ENCODE measurements around the gene CUX1.

DNA sequence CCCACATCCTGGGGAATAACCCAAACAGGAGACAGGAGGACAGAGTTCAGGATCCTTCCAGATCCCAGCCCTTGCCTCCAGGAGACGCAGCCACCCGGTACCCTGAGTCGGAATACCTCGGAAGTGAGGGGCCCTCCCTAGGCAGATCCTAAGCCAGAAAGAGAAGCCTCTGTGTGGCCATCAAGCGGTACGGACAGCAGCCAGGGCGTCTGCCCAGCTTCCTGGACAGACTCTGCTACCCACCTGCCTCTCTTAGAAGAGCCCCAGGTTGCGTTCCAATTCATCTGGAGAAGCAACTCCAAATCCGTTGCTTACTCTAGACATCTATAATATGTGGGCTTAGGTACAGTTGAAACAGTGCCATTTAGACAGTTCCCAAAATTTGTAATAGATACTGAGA lies 249.1 kb downstream of the CUX1 start:
- TF ChIP-seq, protein P1, sequence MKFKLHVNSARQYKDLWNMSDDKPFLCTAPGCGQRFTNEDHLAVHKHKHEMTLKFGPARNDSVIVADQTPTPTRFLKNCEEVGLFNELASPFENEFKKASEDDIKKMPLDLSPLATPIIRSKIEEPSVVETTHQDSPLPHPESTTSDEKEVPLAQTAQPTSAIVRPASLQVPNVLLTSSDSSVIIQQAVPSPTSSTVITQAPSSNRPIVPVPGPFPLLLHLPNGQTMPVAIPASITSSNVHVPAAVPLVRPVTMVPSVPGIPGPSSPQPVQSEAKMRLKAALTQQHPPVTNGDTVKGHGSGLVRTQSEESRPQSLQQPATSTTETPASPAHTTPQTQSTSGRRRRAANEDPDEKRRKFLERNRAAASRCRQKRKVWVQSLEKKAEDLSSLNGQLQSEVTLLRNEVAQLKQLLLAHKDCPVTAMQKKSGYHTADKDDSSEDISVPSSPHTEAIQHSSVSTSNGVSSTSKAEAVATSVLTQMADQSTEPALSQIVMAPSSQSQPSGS (tag by site-specific recombination; IDR thresholded peaks at IDR 0.05; ENCODE audit: low read depth), result no peak
- TF ChIP-seq, protein P2, sequence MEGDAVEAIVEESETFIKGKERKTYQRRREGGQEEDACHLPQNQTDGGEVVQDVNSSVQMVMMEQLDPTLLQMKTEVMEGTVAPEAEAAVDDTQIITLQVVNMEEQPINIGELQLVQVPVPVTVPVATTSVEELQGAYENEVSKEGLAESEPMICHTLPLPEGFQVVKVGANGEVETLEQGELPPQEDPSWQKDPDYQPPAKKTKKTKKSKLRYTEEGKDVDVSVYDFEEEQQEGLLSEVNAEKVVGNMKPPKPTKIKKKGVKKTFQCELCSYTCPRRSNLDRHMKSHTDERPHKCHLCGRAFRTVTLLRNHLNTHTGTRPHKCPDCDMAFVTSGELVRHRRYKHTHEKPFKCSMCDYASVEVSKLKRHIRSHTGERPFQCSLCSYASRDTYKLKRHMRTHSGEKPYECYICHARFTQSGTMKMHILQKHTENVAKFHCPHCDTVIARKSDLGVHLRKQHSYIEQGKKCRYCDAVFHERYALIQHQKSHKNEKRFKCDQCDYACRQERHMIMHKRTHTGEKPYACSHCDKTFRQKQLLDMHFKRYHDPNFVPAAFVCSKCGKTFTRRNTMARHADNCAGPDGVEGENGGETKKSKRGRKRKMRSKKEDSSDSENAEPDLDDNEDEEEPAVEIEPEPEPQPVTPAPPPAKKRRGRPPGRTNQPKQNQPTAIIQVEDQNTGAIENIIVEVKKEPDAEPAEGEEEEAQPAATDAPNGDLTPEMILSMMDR (tag by site-specific recombination; IDR thresholded peaks at IDR 0.05), result no peak
- TF ChIP-seq TRIM28 (IDR thresholded peaks at IDR 0.05; ENCODE audit: borderline replicate concordance, low read length), result no peak
- TF ChIP-seq, protein P3, sequence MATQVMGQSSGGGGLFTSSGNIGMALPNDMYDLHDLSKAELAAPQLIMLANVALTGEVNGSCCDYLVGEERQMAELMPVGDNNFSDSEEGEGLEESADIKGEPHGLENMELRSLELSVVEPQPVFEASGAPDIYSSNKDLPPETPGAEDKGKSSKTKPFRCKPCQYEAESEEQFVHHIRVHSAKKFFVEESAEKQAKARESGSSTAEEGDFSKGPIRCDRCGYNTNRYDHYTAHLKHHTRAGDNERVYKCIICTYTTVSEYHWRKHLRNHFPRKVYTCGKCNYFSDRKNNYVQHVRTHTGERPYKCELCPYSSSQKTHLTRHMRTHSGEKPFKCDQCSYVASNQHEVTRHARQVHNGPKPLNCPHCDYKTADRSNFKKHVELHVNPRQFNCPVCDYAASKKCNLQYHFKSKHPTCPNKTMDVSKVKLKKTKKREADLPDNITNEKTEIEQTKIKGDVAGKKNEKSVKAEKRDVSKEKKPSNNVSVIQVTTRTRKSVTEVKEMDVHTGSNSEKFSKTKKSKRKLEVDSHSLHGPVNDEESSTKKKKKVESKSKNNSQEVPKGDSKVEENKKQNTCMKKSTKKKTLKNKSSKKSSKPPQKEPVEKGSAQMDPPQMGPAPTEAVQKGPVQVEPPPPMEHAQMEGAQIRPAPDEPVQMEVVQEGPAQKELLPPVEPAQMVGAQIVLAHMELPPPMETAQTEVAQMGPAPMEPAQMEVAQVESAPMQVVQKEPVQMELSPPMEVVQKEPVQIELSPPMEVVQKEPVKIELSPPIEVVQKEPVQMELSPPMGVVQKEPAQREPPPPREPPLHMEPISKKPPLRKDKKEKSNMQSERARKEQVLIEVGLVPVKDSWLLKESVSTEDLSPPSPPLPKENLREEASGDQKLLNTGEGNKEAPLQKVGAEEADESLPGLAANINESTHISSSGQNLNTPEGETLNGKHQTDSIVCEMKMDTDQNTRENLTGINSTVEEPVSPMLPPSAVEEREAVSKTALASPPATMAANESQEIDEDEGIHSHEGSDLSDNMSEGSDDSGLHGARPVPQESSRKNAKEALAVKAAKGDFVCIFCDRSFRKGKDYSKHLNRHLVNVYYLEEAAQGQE (tag by site-specific recombination; IDR thresholded peaks at IDR 0.05), result no peak
- no peak for TF ChIP-seq IKZF3 (tag by site-specific recombination; IDR thresholded peaks at IDR 0.05)
- TF ChIP-seq, protein P4, sequence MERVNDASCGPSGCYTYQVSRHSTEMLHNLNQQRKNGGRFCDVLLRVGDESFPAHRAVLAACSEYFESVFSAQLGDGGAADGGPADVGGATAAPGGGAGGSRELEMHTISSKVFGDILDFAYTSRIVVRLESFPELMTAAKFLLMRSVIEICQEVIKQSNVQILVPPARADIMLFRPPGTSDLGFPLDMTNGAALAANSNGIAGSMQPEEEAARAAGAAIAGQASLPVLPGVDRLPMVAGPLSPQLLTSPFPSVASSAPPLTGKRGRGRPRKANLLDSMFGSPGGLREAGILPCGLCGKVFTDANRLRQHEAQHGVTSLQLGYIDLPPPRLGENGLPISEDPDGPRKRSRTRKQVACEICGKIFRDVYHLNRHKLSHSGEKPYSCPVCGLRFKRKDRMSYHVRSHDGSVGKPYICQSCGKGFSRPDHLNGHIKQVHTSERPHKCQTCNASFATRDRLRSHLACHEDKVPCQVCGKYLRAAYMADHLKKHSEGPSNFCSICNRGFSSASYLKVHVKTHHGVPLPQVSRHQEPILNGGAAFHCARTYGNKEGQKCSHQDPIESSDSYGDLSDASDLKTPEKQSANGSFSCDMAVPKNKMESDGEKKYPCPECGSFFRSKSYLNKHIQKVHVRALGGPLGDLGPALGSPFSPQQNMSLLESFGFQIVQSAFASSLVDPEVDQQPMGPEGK (tag by site-specific recombination; IDR thresholded peaks at IDR 0.05), result no peak
- TF ChIP-seq, protein P5, sequence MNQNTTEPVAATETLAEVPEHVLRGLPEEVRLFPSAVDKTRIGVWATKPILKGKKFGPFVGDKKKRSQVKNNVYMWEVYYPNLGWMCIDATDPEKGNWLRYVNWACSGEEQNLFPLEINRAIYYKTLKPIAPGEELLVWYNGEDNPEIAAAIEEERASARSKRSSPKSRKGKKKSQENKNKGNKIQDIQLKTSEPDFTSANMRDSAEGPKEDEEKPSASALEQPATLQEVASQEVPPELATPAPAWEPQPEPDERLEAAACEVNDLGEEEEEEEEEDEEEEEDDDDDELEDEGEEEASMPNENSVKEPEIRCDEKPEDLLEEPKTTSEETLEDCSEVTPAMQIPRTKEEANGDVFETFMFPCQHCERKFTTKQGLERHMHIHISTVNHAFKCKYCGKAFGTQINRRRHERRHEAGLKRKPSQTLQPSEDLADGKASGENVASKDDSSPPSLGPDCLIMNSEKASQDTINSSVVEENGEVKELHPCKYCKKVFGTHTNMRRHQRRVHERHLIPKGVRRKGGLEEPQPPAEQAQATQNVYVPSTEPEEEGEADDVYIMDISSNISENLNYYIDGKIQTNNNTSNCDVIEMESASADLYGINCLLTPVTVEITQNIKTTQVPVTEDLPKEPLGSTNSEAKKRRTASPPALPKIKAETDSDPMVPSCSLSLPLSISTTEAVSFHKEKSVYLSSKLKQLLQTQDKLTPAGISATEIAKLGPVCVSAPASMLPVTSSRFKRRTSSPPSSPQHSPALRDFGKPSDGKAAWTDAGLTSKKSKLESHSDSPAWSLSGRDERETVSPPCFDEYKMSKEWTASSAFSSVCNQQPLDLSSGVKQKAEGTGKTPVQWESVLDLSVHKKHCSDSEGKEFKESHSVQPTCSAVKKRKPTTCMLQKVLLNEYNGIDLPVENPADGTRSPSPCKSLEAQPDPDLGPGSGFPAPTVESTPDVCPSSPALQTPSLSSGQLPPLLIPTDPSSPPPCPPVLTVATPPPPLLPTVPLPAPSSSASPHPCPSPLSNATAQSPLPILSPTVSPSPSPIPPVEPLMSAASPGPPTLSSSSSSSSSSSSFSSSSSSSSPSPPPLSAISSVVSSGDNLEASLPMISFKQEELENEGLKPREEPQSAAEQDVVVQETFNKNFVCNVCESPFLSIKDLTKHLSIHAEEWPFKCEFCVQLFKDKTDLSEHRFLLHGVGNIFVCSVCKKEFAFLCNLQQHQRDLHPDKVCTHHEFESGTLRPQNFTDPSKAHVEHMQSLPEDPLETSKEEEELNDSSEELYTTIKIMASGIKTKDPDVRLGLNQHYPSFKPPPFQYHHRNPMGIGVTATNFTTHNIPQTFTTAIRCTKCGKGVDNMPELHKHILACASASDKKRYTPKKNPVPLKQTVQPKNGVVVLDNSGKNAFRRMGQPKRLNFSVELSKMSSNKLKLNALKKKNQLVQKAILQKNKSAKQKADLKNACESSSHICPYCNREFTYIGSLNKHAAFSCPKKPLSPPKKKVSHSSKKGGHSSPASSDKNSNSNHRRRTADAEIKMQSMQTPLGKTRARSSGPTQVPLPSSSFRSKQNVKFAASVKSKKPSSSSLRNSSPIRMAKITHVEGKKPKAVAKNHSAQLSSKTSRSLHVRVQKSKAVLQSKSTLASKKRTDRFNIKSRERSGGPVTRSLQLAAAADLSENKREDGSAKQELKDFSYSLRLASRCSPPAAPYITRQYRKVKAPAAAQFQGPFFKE (tag by site-specific recombination; IDR thresholded peaks at IDR 0.05; ENCODE audit: borderline replicate concordance), result no peak
